ENCODE data around the gene DNAH9.

Gene DNAH9

GRCh38 chr17:11668618-11669017 is 70.3 kb downstream of the DNAH9 start:
- no peak for DNase-seq

- DNase-seq, result no peak
Measured at GRCh38 chr17:11671126-11671525, 72.9 kb downstream of the DNAH9 start.

- no peak for DNase-seq
Measured at GRCh38 chr17:11682646-11683045, 84.4 kb downstream of the DNAH9 start.

- DNase-seq, result no peak
Measured at GRCh38 chr17:11690681-11691080, 92.4 kb downstream of the DNAH9 start.

- no peak for DNase-seq
Measured at GRCh38 chr17:11692688-11693087, 94.4 kb downstream of the DNAH9 start.

- DNase-seq, result no peak
Measured at GRCh38 chr17:11693284-11693683, 95.0 kb downstream of the DNAH9 start.

GRCh38 chr17:11700668-11701067 is 102.4 kb downstream of the DNAH9 start:
- DNase-seq, result no peak

GRCh38 chr17:11701911-11702310 is 103.6 kb downstream of the DNAH9 start:
- DNase-seq, result no peak

GRCh38 chr17:11704041-11704440 is 105.8 kb downstream of the DNAH9 start:
- DNase-seq, result no peak

- DNase-seq, result no peak
Measured at GRCh38 chr17:11705111-11705510, 106.8 kb downstream of the DNAH9 start.

- DNase-seq, result no peak
Measured at GRCh38 chr17:11707586-11707985, 109.3 kb downstream of the DNAH9 start.

GRCh38 chr17:11712456-11712855 is 114.2 kb downstream of the DNAH9 start:
- no peak for DNase-seq

GRCh38 chr17:11719203-11719602 is 120.9 kb downstream of the DNAH9 start:
- DNase-seq, result no peak

GRCh38 chr17:11719856-11720255 is 121.6 kb downstream of the DNAH9 start:
- DNase-seq, result no peak

- DNase-seq, result no peak
Measured at GRCh38 chr17:11720816-11721215, 122.5 kb downstream of the DNAH9 start.

- DNase-seq, result no peak
Measured at GRCh38 chr17:11730747-11731146, 132.5 kb downstream of the DNAH9 start.

GRCh38 chr17:11736613-11737312 is 138.5 kb downstream of the DNAH9 start:
- DNase-seq, result no peak

- no peak for DNase-seq
Measured at GRCh38 chr17:11737313-11737679, 139.0 kb downstream of the DNAH9 start.

- no peak for DNase-seq
Measured at GRCh38 chr17:11738151-11738550, 139.9 kb downstream of the DNAH9 start.

GRCh38 chr17:11739351-11739750 is 141.1 kb downstream of the DNAH9 start:
- DNase-seq, result no peak

GRCh38 chr17:11739848-11740247 is 141.6 kb downstream of the DNAH9 start:
- DNase-seq, result no peak

GRCh38 chr17:11742886-11743285 is 144.6 kb downstream of the DNAH9 start:
- DNase-seq, result no peak

- DNase-seq, result no peak
Measured at GRCh38 chr17:11744696-11745095, 146.4 kb downstream of the DNAH9 start.

GRCh38 chr17:11747441-11747840 is 149.2 kb downstream of the DNAH9 start:
- no peak for DNase-seq

GRCh38 chr17:11757815-11758214 is 159.5 kb downstream of the DNAH9 start:
- DNase-seq, result no peak

All from NCI-H2107 (cell line).